ENCODE measurements around the gene CD52.

DNA sequence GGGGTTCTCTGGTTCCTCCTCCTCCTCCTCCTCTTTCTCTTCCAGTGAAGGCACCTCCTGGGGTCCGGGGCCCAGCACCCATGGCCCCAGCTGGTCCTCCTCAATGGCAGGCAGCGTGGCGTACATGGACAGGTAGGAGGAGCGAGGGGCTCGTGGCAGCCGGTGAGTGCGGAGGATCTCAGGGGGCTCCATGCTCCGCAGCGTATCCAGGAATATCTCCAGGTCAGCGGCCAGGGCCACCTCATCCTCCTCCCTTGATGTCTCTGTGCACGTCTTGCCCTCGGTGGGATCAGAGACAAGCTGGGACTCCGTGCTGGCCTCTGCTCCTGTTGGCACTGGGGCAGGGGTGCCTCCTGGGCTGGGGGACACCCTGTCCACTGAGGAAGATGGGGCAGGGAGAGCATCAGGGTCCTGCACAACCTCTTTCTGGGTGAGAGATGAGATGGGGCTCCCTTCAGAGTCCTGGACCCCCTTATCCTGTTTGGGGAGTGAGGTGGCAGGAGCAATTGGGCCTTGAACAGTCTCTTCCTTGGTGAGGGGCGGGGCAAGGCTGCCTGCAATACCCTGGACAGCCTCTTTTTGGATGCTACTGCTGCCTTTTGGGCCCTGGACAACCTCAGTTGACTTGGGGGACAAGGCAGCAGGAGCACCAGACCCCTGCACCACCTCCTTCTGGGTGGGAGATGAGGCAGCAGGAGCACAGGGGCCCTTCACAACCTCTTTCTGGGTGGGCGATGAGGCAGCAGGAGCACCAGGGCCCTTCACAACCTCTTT, 26.6 kb downstream of the CD52 start:
- TF ChIP-seq CTCF (conservative IDR thresholded peaks at IDR 0.05; ENCODE audit: low read depth, low read length) = no peak
- no peak for TF ChIP-seq RFX5 (IDR thresholded peaks at IDR 0.05; ENCODE audit: low read depth, low read length)
- TF ChIP-seq, protein P1, sequence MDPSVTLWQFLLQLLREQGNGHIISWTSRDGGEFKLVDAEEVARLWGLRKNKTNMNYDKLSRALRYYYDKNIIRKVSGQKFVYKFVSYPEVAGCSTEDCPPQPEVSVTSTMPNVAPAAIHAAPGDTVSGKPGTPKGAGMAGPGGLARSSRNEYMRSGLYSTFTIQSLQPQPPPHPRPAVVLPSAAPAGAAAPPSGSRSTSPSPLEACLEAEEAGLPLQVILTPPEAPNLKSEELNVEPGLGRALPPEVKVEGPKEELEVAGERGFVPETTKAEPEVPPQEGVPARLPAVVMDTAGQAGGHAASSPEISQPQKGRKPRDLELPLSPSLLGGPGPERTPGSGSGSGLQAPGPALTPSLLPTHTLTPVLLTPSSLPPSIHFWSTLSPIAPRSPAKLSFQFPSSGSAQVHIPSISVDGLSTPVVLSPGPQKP (IDR thresholded peaks at IDR 0.05; ENCODE audit: borderline replicate concordance, low read depth, low read length) = no peak
